NCI-H460 (cell line): ENCODE results near the gene FAM118B. TPM values are rescaled to one million over a fixed set of nuclear protein-coding genes. Genes with fewer than 3 reads are reported as not detected.

Experiments
- DNase-seq: peaks from one replicate; pipeline ENCODE4 v3.0.0-alpha.2; 2016; ENCODE audit warnings: low read depth; ENCODE audit errors: extremely low read depth
- total RNA-seq: library from RNA; depleted of rRNA; stranded (reverse); fragments of >200 nt; shearing (Covaris generic); gene quantifications from 2 replicates; pipeline ENCODE4 v1.2.3, GENCODE V29; 2014

FAM118B gene
- total RNA-seq, 1 experiment from 2014 or later = 14.5 TPM

DNA sequence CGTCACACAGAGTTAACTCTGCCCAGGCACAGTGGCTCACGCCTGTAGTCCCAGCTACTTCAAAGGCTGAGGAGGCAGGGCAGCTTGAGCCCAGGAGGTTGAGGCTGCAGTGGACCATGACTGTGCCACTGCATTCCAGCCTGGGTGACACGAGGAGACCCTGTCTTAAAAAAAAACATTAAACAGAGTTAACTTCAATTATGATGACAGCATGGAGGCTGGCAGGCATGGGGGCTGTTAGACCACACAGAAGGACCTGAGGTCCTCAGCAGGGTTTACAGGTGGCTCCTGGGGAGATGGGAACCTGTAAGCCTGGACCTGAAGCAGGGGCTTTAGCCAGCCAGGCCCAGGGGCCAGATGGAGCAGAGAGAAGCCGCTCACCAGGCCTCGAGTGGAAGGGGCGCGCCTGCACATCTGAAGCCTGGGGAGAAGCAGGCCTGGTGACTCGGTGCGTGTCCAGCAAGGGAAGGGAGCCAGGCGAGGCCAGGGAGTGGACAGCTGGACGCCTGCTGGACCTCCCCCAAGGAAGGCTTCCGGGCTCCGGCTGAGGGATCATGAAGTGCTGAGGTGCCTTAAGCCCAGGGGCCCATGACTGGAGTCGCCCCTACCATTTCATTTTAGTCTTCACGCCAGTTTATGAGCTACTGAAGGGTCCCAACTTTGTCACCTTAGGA lies 25.4 kb upstream of the FAM118B start:
- no peak for DNase-seq

GRCh38 chr11:126186708-126187529 lies 24.7 kb upstream of the FAM118B start:
- DNase-seq = no peak

DNA sequence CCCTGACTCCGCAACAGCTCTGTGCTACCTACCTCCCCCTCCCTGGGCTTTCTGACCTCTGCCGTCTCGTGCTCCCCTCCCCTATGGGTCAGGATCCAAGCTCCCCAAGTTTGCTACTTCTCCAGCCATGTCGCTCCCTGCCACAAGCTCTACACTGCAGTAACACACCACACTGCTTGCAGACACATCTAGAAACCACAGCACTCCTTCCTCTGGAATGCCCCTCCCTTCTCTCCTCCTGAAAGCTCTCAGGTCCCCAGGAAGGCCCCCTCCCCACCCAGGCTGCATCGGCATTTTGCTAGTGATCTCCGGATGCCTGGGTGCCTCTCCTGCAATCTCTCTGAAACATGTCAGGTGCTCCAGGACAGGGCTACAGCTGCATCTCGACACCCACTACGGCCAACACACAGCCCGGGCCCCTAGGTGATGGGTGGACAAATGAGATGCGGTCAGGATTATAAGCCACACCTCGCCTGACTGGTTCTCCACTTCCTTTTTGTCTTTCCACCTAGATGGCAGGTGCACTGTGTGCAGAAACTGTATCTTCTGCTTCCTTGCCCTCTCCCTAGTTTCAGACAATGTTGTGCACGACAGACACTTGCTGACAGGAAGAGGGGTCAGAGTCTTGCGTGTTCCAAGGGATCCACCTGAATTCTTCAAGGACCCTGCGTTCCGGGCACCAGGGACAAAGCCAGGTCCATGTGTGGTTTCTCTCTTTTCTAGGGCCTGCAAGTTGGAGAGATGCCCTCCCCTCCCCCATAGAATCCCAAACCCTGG lies 23.1 kb upstream of the FAM118B start:
- no peak for DNase-seq

DNA sequence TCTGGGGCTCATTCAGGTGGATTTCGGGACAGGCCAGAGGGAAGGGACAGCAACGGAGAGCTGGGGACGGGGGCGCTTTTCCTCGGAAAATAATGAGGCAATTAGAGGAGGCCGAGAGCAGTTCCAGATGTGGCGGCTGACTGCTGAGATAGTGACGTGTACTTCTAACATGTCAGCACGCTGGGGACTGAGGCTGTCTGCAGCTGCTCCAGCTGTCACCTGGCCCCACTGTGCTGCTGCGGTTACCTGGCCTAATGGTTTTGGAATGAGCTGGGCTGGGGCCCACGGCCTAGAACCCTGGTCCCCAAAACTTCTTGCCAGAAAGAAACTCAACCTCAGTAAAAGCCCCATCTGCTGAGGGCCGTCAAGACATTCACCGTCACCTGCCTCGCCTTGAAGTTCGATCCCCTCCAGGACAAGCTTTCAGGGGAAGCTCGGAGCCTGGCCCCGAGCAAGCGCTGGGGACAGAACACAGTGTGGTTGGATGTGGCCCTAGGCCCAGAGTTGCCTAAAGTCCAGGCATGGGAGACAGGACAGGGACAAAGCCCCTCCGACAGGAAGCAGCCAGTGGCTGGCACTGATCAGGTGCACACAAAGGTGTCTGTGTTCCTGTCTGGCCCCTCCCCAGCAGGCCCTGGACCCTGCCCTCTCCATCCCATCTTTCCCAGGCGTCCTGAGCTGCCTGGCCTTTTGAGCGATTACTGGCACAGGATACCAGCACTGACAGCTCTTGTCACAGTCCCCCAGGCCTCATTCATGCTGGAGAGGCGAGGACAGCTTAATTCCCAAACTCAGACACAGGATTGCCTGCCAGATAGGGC lies 22.3 kb upstream of the FAM118B start:
- DNase-seq = no peak

GRCh38 chr11:126190792-126191191 lies 20.8 kb upstream of the FAM118B start:
- DNase-seq = no peak

- DNase-seq = no peak
Measured at GRCh38 chr11:126191379-126192073, 20.1 kb upstream of the FAM118B start.

DNA sequence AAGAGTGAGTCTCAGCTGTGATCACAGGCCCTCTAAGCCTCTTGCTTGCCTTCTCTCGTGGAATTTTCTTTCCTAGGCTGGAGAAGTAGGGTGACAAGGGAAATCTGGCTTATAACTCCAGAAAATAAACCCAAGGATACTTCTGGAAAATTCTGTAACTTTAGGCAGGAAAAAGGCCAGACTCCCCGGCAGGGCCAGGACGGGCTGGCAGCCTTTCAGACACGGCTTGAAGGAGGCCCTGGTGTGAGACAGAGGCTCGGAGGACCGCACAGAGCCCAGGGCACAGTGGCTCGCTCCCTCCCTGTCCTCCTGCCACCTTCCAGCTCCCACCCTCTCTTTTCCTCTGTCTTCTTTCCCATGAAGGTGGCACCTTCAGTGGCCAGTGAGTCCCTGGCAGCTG lies 19.2 kb upstream of the FAM118B start:
- DNase-seq = no peak

- no peak for DNase-seq
Measured at GRCh38 chr11:126193038-126193478, 18.5 kb upstream of the FAM118B start.

DNA sequence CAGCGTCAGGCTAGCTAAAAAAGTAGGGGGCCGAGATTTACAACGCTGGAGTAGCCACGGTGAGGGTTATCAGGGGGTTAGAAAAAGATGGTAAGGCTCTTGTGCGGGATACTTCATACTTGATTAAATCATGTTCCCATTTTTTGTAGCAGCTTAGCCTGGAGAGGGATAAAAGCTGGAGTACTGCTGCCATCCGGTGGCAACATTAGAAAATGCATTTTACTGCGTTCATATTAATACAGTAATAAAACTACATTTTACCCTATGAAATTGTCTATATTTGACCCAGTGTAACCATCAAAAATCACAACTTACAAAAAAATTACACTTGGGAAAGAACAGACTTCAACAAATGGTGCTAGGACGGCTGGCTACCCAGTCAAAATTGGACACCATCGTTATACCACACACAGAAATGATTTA lies 17.4 kb upstream of the FAM118B start:
- DNase-seq = peak; percentile 26

- DNase-seq = no peak
Measured at GRCh38 chr11:126195119-126195518, 16.5 kb upstream of the FAM118B start.

DNA sequence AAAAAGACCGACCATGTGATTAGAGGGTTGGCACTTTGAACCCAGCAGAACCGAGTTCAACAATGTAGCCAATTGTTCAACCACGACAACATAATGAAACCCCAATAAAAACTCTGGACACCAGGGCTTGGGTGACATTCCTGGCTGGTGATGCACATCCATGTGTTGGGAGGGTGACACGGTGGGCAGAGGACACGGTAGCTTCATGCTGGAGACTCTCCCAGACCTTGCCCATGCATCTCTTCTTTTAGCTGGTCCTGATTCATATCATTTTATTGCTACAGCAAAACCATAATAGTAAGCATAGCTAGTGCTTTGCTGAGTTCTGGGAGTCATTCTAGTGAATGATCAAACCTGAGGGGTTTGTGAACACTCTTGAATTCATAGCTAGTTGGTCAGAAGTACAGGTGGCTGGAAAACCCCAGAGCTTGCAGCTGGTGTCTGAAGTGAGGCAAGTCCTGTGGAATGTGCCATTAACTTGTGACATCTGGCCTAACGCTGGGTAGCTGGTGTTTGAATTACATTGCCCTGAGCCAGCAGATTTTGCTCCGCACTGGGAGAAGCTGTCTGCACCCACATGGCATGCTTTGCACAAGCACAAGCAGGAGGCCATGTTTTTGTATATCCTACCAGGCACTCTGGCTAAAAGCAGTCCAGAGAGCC lies 14.2 kb upstream of the FAM118B start:
- DNase-seq = no peak

- DNase-seq = no peak
Measured at GRCh38 chr11:126198648-126199047, 12.9 kb upstream of the FAM118B start.

DNA sequence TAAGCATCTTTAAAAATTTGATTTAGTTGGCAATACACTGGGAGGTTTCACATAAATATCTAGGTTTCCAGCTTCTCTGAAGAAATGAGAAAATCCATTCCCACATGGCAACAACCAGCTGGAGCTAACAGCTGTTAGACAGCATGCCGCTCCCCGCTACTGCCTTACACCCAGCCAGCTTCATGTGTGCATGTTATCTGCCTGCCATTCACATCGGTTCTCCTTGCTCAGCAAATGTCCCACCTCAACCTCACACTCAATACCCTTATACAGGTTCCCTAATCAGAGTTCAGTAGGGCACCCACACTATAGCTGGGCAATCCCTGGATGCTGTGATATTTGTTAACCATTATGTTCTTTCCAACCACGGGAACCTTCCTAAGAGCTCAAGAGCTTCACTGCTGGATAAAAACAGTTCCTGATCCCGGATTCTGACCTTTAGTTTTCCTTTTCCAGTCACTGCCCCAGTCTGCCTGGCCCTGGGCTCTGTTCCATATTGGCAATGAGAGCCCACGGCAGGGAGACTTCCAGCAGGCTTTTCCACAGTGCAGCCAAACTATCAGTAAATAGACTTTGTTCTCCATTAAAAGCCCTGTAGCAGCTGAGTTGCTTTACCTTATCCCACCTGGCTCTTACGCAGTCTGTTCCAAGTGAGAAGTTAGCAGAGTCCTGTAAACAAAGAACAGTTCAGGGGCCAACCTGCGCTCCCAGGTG lies 8.8 kb upstream of the FAM118B start:
- no peak for DNase-seq

GRCh38 chr11:126205359-126205758 lies 6.2 kb upstream of the FAM118B start:
- no peak for DNase-seq

DNA sequence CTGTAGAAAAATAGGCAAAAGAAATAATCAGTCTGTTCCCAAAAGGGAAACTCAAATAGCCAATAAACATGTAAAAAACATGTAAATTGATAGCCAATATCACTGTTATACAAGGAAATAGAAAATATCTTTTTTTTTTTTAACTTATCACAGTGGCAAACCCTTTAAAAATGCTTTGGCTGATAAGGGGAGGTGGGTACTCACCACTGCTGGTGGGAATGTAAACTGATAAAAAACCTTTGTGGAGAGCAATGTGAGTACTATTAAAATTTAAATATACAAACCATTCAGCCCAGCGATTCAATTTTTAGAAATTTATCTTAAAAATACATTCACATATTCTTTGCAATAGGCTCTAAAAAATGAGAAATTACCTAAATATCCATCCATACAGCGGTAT lies 3.7 kb upstream of the FAM118B start:
- DNase-seq = no peak

- no peak for DNase-seq
Measured at GRCh38 chr11:126210871-126211235, 729 bp upstream of the FAM118B start.

DNA sequence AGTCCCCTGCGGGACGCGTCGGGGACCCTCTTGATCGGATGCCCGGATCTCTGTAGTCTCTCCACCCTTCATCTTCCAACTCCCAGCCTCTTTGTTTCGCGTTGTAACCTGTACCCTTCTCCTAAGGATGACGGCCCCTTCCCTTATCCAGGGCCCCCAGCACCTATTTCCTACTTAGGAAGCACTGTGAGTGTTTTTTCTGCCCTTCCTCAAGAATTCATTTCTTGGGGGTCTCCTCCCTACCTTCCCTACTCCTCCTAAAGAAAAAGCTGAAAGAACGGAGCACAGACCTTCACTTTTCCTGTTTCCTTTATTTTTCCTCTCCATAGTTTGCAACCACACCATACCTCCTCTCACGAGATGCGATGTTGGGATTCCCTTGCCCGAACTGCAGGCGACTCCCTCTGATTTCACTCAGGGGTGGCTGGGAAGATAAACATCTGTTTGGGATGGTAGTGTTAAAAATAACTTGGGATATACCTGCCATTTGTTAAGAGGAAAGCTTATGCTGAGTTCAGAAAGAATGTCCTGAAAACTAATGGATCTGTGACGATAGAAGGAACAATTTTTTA lies 593 bp downstream of the FAM118B start:
- DNase-seq = no peak

DNA sequence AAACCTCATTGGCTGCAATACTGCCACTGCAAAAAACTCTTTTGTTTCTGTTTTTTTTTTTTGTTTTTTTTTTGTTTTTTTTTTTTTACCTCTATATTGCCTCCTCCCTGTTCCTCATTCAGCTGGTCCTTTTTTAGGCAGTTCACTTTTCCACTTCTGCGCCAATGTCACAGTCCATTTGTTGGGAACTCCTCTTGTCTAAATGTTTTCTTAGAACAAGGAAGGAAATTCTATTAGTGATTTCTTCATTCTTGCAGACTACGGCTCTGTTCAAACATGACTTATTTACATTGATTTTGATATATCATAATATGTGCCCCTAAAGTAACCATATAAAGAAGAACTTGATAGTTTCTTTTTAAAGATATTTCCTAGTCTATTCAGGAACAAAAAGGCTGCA lies 2.9 kb downstream of the FAM118B start:
- DNase-seq = no peak
